ENCODE measurements around the gene NOM1. TPM values are rescaled to one million over a fixed set of nuclear protein-coding genes. Genes with fewer than 3 reads are reported as not detected.
"Not testable (repeated sequence)": the region's sequence is repeated elsewhere in the genome, so short reads cannot be mapped to it uniquely, and the experiment has no call there.

Gene NOM1
- 15.1 and 16.8 TPM in 2 replicates for total RNA-seq

- DNase-seq (ENCODE audit: low read depth in 2 of 2): peak; percentile 89 to 92
Measured at GRCh38 chr7:156949541-156950380, at the start of gene NOM1. TSS of gene NOM1 (plus strand) at chr7:156949712. CDS start at chr7:156949738, 26 bp downstream.

GRCh38 chr7:156900093-156900492 is 49.4 kb upstream of the NOM1 start:
- DNase-seq (ENCODE audit: low read depth in 2 of 2): not testable (repeated sequence)

- peak; percentile 52 to 91 for DNase-seq (ENCODE audit: low read depth in 2 of 2)
Measured at GRCh38 chr7:156903232-156903909, 46.1 kb upstream of the NOM1 start.

DNA sequence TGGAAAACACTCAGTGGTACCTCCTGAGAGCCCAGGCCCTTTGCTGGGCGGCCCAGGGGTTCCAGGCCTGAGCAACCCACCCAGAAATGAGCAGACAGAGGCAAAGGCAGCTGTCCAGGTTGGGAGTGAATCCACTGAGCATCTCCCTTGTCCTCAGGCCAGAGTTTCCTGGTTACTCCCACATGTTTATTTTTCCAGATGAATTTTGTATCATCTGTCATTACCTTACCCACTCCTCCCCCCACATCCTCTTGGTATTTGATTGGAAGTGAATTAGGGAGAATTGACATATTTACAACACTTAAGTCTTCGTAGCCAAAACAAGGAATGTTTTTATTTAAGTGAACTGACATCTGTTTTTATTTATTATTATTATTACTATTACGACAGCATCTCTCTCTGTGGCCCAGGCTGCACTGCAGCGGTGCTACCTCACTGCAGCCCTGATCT is 43.3 kb upstream of the NOM1 start:
- DNase-seq (ENCODE audit: low read depth in 2 of 2): peak in 1 of 2 donors; percentile 73

- peak in 1 of 2 donors; percentile 56 for DNase-seq (ENCODE audit: low read depth in 2 of 2)
Measured at GRCh38 chr7:156907656-156908055, 41.9 kb upstream of the NOM1 start.

GRCh38 chr7:156909574-156910252 is 39.8 kb upstream of the NOM1 start:
- DNase-seq (ENCODE audit: low read depth in 2 of 2): not testable (repeated sequence)

- no peak for DNase-seq (ENCODE audit: low read depth in 2 of 2)
Measured at GRCh38 chr7:156918635-156919034, 30.9 kb upstream of the NOM1 start.

GRCh38 chr7:156919132-156919713 is 30.3 kb upstream of the NOM1 start:
- no peak for DNase-seq (ENCODE audit: low read depth in 2 of 2)

DNA sequence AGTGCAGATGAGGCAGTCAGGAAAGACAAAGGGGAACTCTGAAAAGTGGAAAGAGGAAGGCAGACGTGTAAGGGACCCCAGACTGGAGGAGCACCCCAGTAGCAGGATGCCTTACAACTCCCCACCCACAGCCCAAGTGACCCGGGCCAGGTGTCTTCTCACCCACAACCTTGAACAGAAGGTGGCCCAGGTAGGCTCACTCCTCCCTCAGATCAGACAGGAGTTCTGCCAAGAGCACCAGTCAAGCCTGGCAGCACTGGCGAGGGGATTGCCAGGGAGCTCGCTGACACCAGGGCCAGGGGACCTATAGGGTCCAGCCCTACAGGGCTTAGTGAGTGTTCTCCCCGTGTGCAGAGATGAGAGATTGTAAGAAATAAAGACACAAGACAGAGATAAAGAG is 29.4 kb upstream of the NOM1 start:
- no peak for DNase-seq (ENCODE audit: low read depth in 2 of 2)

DNA sequence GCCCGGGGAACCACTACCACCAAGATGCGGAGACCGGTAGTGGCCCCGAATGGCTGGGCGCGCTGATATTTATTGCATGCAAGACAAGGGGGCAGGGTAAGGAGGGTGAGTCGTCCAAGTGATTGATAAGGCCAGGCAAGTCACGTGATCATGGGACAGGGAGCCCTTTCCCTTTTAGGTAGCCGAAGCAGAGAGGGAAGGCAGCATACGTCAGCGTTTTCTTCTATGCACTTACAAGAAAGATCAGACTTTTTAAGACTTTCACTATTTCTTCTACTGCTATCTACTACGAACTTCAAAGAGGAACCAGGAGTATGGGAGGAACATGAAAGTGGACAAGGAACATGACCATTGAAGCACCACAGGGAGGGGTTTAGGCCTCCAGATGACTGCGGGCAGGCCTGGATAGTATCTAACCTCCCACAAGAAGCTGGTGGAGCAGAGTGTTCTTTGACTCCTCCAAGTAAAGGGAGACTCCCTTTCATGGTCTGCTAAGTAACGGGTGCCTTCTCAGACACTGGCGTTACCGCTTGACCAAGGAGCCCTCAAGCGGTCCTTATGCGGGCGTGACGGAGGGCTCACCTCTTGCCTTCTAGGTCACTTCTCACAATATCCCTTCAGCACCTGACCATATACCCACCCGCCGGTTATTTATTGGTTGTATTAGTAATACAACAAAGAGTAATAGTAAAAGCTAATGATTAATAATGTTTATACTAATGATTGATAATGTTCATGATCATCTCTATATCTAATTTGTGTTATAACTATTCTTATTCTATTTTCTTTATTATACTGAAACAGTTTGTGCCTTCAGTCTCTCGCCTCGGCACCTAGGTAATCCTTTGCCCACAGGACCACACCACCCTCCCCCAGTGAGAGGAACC is 28.8 kb upstream of the NOM1 start:
- DNase-seq (ENCODE audit: low read depth in 2 of 2): not testable (repeated sequence)

GRCh38 chr7:156922304-156922703 is 27.2 kb upstream of the NOM1 start:
- not testable (repeated sequence) for DNase-seq (ENCODE audit: low read depth in 2 of 2)

GRCh38 chr7:156925821-156926220 is 23.7 kb upstream of the NOM1 start:
- not testable (repeated sequence) for DNase-seq (ENCODE audit: low read depth in 2 of 2)

- peak; percentile 72 to 96 for DNase-seq (ENCODE audit: low read depth in 2 of 2)
Measured at GRCh38 chr7:156927571-156928405, 21.7 kb upstream of the NOM1 start.

- no peak for DNase-seq (ENCODE audit: low read depth in 2 of 2)
Measured at GRCh38 chr7:156928406-156928747, 21.1 kb upstream of the NOM1 start.

GRCh38 chr7:156929789-156930539 is 19.5 kb upstream of the NOM1 start:
- no peak for DNase-seq (ENCODE audit: low read depth in 2 of 2)

- DNase-seq (ENCODE audit: low read depth in 2 of 2): peak; percentile 95 to 97
Measured at GRCh38 chr7:156932006-156932405, 17.5 kb upstream of the NOM1 start.

GRCh38 chr7:156935250-156935649 is 14.3 kb upstream of the NOM1 start:
- no peak for DNase-seq (ENCODE audit: low read depth in 2 of 2)

- DNase-seq (ENCODE audit: low read depth in 2 of 2): not testable (repeated sequence)
Measured at GRCh38 chr7:156936766-156937165, 12.7 kb upstream of the NOM1 start.
